ENCODE measurements around the gene ZNF865.

- TF ChIP-seq CTCF (IDR thresholded peaks at IDR 0.05; ENCODE audit: insufficient read depth, low read length, poor library complexity, severe bottlenecking): no peak
- no peak for TF ChIP-seq EZH2phosphoT487 (conservative IDR thresholded peaks at IDR 0.05; ENCODE audit: low read length)
Measured at GRCh38 chr19:55603581-55604292, 1.7 kb upstream of the ZNF865 start.

Data from SU-DHL-6 (cell line).